ENCODE measurements around the gene FAM229A. TPM values are rescaled to one million over a fixed set of nuclear protein-coding genes. Genes with fewer than 3 reads are reported as not detected.
"Not testable (repeated sequence)": the region's sequence is repeated elsewhere in the genome, so short reads cannot be mapped to it uniquely, and the experiment has no call there.

FAM229A gene
- total RNA-seq, 3 donors from 2014 or later = 8.5 to 12.9 (median 9.2) TPM

- no peaks in the 10 kb centered on the region for H3K9me3 ChIP-seq
- TF ChIP-seq CTCF (IDR thresholded peaks at IDR 0.05) = no peak
- ATAC-seq = peak; percentile 79
- H3K36me3 ChIP-seq (ENCODE audit: low read depth) = peaks cover 3% of the 10 kb centered on the region
- H3K4me3 ChIP-seq = no peak overlapping the region
- peak; percentile 54 to 71 (median 60) for DNase-seq
- H3K4me1 ChIP-seq (ENCODE audit: low read depth) = peaks cover 17% of the 10 kb centered on the region
- intact Hi-C loops (cut with DNase I, micrococcal nuclease) = no loop called here
Measured at GRCh38 chr1:32361674-32362473, 411 bp downstream of the FAM229A start.

GRCh38 chr1:32361308-32361673 is 994 bp downstream of the FAM229A start:
- Histone ChIP-seq H3K9me3 (no peaks in the 10 kb centered on the region), H3K36me3 (ENCODE audit: low read depth) (peaks cover 3% of the 10 kb centered on the region), H3K4me1 (ENCODE audit: low read depth) (peaks cover 17% of the 10 kb centered on the region), H3K4me3 (no peak overlapping the region)
- DNase-seq = no peak
- intact Hi-C loops (cut with DNase I, micrococcal nuclease) = no loop called here
- TF ChIP-seq CTCF (IDR thresholded peaks at IDR 0.05) = no peak
- no peak for ATAC-seq

GRCh38 chr1:32358435-32358834 is 3.9 kb downstream of the FAM229A start:
- no peak overlapping the region for H3K4me3 ChIP-seq
- H3K36me3 ChIP-seq (ENCODE audit: low read depth) = no peaks in the 10 kb centered on the region
- no peak for TF ChIP-seq CTCF (IDR thresholded peaks at IDR 0.05)
- intact Hi-C loops (cut with DNase I, micrococcal nuclease) = no loop called here
- DNase-seq = no peak
- ATAC-seq = no peak
- peaks cover 17% of the 10 kb centered on the region for H3K4me1 ChIP-seq (ENCODE audit: low read depth)
- no peaks in the 10 kb centered on the region for H3K9me3 ChIP-seq

GRCh38 chr1:32357614-32358013 is 4.7 kb downstream of the FAM229A start:
- DNase-seq (peak in 1 of 3 donors; percentile 9), ATAC-seq (no peak)
- intact Hi-C loops (cut with DNase I, micrococcal nuclease) = no loop called here
- Histone ChIP-seq H3K4me3 (no peak overlapping the region), H3K4me1 (ENCODE audit: low read depth) (peaks cover 18% of the 10 kb centered on the region), H3K36me3 (ENCODE audit: low read depth) (no peaks in the 10 kb centered on the region), H3K9me3 (no peaks in the 10 kb centered on the region)
- no peak for TF ChIP-seq CTCF (IDR thresholded peaks at IDR 0.05)

GRCh38 chr1:32356478-32356877 is 5.8 kb downstream of the FAM229A start:
- no peak overlapping the region for H3K4me3 ChIP-seq
- H3K4me1 ChIP-seq (ENCODE audit: low read depth) = peaks cover 14% of the 10 kb centered on the region
- TF ChIP-seq CTCF (IDR thresholded peaks at IDR 0.05) = no peak
- no peaks in the 10 kb centered on the region for H3K9me3 ChIP-seq
- intact Hi-C loops (cut with DNase I, micrococcal nuclease) = no loop called here
- no peaks in the 10 kb centered on the region for H3K36me3 ChIP-seq (ENCODE audit: low read depth)
- DNase-seq = no peak
- no peak for ATAC-seq

- peak in 1 of 3 donors; percentile 3 for DNase-seq
- H3K4me1 ChIP-seq (ENCODE audit: low read depth); ATAC-seq; H3K9me3 ChIP-seq; H3K36me3 ChIP-seq (ENCODE audit: low read depth); intact Hi-C loops (cut with DNase I, micrococcal nuclease); H3K4me3 ChIP-seq: not testable (repeated sequence)
Measured at GRCh38 chr1:32355778-32356177, 6.5 kb downstream of the FAM229A start.

Data from mucosa of descending colon (tissue), 3 donors.